ENCODE results near the gene C6orf52.
"Not testable (repeated sequence)": the region's sequence is repeated elsewhere in the genome, so short reads cannot be mapped to it uniquely, and the experiment has no call there.

Gene C6orf52

DNA sequence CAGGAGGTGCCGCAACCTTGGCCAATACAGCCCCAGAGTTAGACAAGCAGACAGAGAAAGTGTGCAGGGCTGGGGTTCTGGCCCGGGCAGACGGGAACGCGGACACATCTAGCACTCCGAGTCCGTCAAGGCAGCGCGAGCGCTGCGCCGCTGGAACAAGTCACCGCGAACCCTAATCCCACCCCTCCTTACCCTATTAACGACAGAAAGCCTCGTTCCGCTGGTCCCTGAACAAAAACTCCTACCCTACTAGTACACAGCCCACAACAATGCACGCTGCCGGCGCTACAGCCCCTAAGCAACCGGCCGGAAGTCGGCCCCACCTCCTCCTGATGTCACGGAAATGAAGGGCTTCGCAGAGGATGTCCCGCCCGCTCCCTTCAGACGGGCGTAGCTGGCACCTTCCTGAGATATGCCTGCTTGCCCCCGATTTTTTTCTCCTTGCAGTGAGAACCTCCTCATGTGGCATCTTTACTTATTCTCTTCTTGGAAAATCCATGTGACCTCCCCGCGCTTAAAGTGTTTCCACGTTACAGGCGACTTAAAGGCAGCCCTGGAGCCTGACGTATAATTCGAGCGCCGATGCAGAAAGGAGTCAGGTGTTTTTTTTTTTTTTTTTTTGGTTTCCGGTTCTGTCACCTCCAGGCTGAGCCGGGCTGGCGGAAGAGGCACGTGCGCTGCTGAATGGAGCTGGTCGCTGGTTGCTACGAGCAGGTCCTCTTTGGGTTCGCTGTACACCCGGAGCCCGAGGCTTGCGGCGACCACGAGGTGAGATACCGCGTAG, at the start of gene C6orf52, which contains the start of gene PAK1IP1:
C6orf52 (minus strand) TSS at position 315 of the 784 bp plus-strand sequence. CDS start 7,066 bp downstream, outside the sequence.
PAK1IP1 (plus strand) TSS at position 671 of the 784 bp plus-strand sequence; CDS start at position 685, 14 bp downstream.
- DNase-seq (ENCODE audit: low read depth in 2 of 2, low spot score in 1 of 2): peak; percentile 89 to 95

GRCh38 chr6:10743515-10743914, 49.1 kb upstream of the C6orf52 start:
- no peak for DNase-seq (ENCODE audit: low read depth in 2 of 2, low spot score in 1 of 2)

DNA sequence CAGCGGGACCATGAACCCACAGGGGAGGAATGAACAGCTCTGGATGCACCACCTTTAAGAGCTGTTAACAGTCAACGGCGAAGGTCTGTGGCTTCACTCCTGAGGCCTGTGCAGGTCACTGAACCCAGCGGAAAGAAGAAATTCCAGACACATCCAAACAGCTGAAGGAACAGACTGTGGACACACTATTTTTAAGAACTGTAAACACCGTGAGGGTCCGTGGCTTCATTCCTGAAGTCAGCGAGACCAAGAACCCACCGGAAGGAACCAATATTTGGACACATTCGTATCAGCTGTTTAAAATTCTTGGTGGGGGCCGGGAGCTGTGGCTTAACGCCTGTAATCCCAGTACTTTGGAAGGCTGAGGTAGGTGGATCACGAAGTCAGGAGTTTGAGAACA, 47.8 kb upstream of the C6orf52 start:
- DNase-seq (ENCODE audit: low read depth in 2 of 2, low spot score in 1 of 2): no peak

- not testable (repeated sequence) for DNase-seq (ENCODE audit: low read depth in 2 of 2, low spot score in 1 of 2)
These were observed 47.2 kb upstream of the C6orf52 start for GRCh38 chr6:10741643-10742042.

- DNase-seq (ENCODE audit: low read depth in 2 of 2, low spot score in 1 of 2): no peak
These were observed 45.6 kb upstream of the C6orf52 start for GRCh38 chr6:10740061-10740460.

GRCh38 chr6:10736731-10737130, 42.3 kb upstream of the C6orf52 start:
- no peak for DNase-seq (ENCODE audit: low read depth in 2 of 2, low spot score in 1 of 2)

- no peak for DNase-seq (ENCODE audit: low read depth in 2 of 2, low spot score in 1 of 2)
These were observed 39.4 kb upstream of the C6orf52 start for GRCh38 chr6:10733863-10734262.

DNA sequence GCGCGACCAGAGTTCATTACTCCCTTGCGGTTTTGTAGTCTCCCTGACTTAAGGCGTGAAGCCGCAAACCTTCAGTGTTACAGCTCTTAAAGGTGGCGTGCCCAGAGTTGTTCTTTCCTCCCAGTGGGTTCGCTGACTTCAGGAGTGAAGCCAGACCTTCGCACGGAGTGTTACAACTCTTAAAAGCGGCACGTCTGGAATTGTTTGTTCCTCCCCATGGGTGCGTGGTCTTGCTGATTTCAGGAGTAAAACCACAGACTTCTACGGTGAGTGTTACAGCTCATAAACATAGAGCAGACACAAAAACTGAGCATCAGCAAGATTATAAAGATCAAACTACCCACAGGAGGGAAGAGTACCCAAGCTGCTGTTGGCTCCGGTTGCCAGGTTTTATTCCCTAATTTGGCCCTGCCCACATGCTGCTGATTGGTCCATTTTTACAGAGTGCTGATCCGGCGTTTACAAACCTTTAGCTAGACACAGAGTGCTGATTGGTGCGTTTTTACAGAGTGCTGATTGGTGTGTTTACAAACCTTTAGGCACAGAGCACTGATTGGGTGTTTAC, 38.8 kb upstream of the C6orf52 start:
- DNase-seq (ENCODE audit: low read depth in 2 of 2, low spot score in 1 of 2): no peak

GRCh38 chr6:10730254-10730653, 35.8 kb upstream of the C6orf52 start:
- DNase-seq (ENCODE audit: low read depth in 2 of 2, low spot score in 1 of 2): no peak

DNA sequence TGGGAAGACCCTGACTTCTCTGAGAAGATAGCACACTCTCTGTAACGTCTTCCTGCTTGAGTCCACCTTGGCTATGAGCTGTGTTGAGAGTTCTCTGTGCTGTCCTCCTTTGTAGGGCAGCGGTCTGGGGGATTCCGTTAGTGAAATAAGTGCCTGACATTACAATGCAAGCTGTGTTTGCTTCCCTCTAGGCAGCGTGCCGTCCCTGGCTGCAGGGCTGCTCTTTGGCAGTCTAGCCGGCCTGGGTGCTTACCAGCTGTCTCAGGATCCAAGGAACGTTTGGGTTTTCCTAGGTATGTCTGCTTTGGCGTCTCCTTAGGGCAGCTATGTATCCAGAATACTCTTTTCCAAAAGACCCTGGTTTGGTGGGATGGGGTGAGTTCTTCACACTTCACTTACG, 31.3 kb upstream of the C6orf52 start:
- DNase-seq (ENCODE audit: low read depth in 2 of 2, low spot score in 1 of 2): no peak

- no peak for DNase-seq (ENCODE audit: low read depth in 2 of 2, low spot score in 1 of 2)
These were observed 30.6 kb upstream of the C6orf52 start for GRCh38 chr6:10725044-10725443.

GRCh38 chr6:10723567-10723881, 29.1 kb upstream of the C6orf52 start:
- DNase-seq (ENCODE audit: low read depth in 2 of 2, low spot score in 1 of 2): no peak

DNA sequence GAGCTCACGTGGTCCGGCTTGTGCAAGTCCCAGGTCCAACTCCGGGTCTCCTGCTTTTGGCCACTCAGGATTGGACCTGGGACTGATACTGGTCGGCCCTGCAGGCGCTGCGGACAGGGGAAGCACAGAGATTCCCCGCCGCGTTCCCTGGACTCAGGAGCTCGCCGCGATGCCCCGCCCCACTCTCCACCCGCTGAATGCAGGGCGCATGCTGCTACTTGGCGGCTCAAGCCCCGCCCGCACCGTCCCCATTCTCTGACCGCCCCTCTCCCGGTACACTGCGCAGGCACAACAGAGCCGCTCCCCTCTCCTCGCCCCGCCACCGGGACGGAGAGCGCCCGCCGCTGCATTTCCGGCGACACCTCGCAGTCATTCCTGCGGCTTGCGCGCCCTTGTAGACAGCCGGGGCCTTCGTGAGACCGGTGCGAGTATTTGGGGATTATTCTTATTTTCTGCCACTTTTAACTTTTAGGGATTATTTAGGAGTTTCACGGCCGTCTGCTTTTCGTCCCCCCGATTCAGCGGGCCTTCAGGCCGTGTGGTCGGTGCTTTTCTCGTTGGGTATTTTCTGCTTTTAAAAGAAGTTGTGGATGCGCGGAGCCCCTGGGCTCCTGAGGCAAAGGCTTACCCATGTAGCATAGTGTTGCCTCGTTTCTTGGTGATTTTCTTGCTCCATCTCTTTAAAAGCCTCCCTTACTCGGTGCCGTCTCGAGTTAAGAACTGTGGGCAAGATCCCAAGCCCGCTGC, 28.6 kb upstream of the C6orf52 start, which contains the start of gene TMEM14C:
TMEM14C (plus strand) TSS at position 251 of the 747 bp plus-strand sequence. CDS start 1,544 bp downstream, outside the sequence.
- peak; percentile 54 to 61 for DNase-seq (ENCODE audit: low read depth in 2 of 2, low spot score in 1 of 2)

DNA sequence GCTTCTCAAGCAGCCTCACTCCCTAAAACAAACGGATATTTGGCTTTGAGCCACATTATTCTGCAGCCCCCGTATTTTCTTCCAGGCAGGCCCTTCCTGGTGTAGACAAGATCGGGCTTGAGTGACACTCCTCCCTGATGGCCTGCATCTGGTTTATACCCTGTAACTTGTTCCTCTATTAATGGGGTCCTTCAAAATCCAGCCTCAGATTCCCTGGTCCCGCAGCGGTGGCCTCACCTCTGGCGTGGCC, 28.1 kb upstream of the C6orf52 start:
- DNase-seq (ENCODE audit: low read depth in 2 of 2, low spot score in 1 of 2): no peak

DNA sequence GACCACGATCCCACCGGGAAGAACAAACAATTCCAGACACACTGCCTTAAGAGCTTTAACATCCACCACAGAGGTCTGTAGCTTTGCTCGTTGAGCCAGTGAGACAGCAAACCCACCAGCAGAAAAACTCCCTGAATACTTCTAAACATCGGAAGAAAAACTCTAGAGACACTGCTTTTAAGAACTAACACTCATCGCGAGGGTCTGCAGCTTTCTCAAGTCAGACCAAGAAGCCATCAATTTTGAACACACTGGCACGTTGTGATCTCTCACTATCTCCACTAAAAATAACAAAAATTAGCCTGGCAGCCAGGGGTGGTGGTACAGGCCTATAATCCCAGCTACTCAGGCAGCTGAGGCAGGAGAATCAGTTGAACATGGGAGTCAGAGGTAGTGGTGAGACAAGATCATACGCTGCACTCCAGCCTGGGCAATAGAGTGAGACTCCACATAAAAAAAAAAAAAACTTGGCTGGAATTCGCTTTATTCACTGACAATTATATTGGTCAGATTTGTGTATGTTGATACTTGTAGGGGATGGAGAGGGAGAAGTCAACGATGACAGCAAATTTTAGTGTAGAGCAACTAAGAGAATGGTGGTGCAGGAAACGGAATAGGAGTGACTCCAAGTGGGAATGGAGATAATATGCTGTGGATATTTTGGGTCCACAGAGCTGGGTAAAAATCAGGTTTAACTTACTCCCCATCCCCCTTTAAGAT, 27.6 kb upstream of the C6orf52 start:
- no peak for DNase-seq (ENCODE audit: low read depth in 2 of 2, low spot score in 1 of 2)

GRCh38 chr6:10720960-10721849, 26.8 kb upstream of the C6orf52 start:
- DNase-seq (ENCODE audit: low read depth in 2 of 2, low spot score in 1 of 2): not testable (repeated sequence)

DNA sequence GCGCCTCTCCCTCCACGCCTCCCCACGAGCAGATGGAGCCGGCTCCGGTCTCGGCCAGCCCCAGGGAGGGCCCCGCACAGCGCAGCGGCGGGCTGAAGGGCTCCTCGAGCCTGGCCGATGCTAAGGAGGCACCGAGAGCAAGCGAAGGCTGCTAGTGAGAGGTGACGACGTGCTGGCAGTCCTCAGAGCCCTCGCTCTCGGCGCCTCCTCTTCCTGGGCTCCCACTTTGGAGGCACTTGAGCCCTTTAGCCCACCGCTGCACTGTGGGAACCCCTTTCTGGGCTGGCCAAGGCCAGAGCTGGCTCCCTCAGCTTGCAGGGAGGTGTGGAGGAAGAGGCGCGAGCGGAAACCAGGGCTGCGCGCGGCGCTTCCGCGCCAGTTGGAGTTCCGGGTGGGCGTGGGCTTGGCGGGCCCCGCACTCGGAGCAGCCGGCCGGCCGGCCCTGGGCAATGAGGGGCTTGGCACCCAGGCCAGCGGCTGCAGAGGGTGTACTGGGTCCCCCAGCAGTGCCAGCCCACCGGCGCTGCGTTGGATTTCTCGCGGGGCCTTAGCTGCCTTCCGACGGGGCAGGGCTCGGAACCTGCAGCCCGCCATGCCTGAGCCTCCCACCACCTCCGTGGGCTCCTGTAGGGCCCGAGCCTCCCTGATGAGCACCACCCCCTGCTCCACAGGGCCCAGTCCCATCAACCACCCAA, 26.0 kb upstream of the C6orf52 start:
- DNase-seq (ENCODE audit: low read depth in 2 of 2, low spot score in 1 of 2): no peak

DNA sequence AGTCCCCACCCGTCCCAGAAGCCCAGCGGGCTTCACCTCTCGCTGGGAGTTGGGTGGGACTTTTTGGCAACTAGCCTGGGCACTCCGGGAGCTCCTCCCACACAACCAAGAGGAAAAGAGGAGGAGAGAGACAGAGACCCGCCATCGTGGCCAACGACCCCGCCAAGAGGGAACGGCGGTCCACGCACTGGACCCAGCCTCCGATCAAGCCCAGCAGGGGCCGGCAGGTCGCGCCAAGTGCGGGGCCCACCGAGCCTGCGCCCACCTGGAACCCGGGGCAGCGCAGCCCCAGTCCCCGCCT, 25.5 kb upstream of the C6orf52 start:
- DNase-seq (ENCODE audit: low read depth in 2 of 2, low spot score in 1 of 2): no peak

GRCh38 chr6:10719296-10719963, 25.0 kb upstream of the C6orf52 start:
- no peak for DNase-seq (ENCODE audit: low read depth in 2 of 2, low spot score in 1 of 2)

DNA sequence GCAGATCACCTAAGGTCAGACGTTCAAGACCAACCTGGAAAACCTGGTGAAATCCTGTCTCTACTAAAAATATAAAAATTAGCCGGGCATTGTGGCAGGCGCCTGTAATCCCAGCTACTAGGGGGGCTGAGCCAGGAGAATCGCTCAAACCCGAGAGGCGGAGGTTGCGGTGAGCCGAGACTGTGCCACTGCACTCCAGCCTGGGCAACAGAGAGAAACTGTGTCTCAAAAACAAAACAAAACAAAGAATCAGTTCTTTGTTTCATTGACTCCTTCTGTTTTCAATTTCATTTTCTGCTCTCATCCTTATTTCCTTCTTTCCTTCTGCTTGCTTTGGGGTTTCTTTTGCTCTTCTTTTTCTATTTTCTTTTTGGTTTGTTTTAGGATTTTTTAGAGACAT, 19.5 kb upstream of the C6orf52 start:
- no peak for DNase-seq (ENCODE audit: low read depth in 2 of 2, low spot score in 1 of 2)

Data from stimulated activated CD8-positive, alpha-beta memory T cell treated with anti-CD3 and anti-CD28 coated beads, Interleukin-4, amount 100 ng/mL, for 1 hour (primary cell).